GM23338 (cell line): ENCODE measurements around the gene TINAGL1. TPM values are rescaled to one million over a fixed set of nuclear protein-coding genes. Genes with fewer than 3 reads are reported as not detected.
A peak's percentile ranks its signal among the peaks of the same experiment; 100 is the strongest.

Experiments used
- EZH2 ChIP-seq: fragments of 200-600 bp; sonication (generic); IDR thresholded peaks from one replicate; pipeline ENCODE4 v1.8.0; 2017; ENCODE audit warnings: antibody characterized with exemption, mild to moderate bottlenecking, low read depth; ENCODE audit not compliant: unreplicated experiment
- NANOG ChIP-seq: IDR thresholded peaks from 2 replicates; pipeline ENCODE4 v1.6.1; 2016; ENCODE audit warnings: antibody characterized with exemption, borderline replicate concordance
- POLR2AphosphoS5 ChIP-seq: IDR thresholded peaks from 2 replicates; pipeline ENCODE4 v1.6.1; 2016; ENCODE audit warnings: antibody characterized with exemption, low read depth
- REST ChIP-seq: IDR thresholded peaks from one replicate; pipeline ENCODE4 v1.6.1; 2018; ENCODE audit warnings: antibody characterized with exemption; ENCODE audit not compliant: unreplicated experiment
- ZNF114 ChIP-seq: fragments of 250-450 bp; sonication (Bioruptor Pico); IDR thresholded peaks from 2 replicates; pipeline ENCODE4 v1.5.0; 2020; ENCODE audit warnings: mild to moderate bottlenecking, moderate library complexity
- ZNF331 ChIP-seq: fragments of 250-450 bp; sonication (Bioruptor Pico); IDR thresholded peaks from 2 replicates; pipeline ENCODE4 v1.5.0; 2020; ENCODE audit warnings: low read depth, mild to moderate bottlenecking, moderate library complexity
- polyA plus RNA-seq: library from polyadenylated mRNA; unstranded; fragments of >200 nt; fragmentation: Nextera tagmentation; extraction: Ambion mirVana; gene quantifications from 2 replicates; pipeline ENCODE4 v1.2.1, GENCODE V29; 2016
- total RNA-seq: library from RNA; depleted of rRNA; stranded (reverse); fragments of >200 nt; shearing (Covaris generic); gene quantifications from 2 replicates; pipeline ENCODE4 v1.2.3, GENCODE V29; 2014
- TF ChIP-seq, protein P1 (sequence below): fragments of 250-450 bp; sonication (Bioruptor Pico); IDR thresholded peaks from 2 replicates; pipeline ENCODE4 v1.5.0; 2020; ENCODE audit warnings: mild to moderate bottlenecking, moderate library complexity
- TF ChIP-seq, protein P2 (sequence below), 2 experiments: fragments of 200-600 bp in 1 of 2; sonication (generic) in 1 of 2; conservative IDR thresholded peaks; 2 replicates each; pipeline versions ENCODE4 v1.5.1 to v1.6.1; 2016 to 2017; ENCODE audit warnings: antibody characterized with exemption in 2 of 2, low read depth in 2 of 2, mild to moderate bottlenecking in 2 of 2, moderate library complexity in 1 of 2
- TF ChIP-seq, protein P3 (sequence below): IDR thresholded peaks from 2 replicates; pipeline ENCODE4 v1.6.1; 2016; ENCODE audit warnings: antibody characterized with exemption

The TINAGL1 gene
- total and polyA plus RNA-seq, 2 experiments from 2014 or later, result 6.8 to 15.8 TPM

- TF ChIP-seq, protein P1, sequence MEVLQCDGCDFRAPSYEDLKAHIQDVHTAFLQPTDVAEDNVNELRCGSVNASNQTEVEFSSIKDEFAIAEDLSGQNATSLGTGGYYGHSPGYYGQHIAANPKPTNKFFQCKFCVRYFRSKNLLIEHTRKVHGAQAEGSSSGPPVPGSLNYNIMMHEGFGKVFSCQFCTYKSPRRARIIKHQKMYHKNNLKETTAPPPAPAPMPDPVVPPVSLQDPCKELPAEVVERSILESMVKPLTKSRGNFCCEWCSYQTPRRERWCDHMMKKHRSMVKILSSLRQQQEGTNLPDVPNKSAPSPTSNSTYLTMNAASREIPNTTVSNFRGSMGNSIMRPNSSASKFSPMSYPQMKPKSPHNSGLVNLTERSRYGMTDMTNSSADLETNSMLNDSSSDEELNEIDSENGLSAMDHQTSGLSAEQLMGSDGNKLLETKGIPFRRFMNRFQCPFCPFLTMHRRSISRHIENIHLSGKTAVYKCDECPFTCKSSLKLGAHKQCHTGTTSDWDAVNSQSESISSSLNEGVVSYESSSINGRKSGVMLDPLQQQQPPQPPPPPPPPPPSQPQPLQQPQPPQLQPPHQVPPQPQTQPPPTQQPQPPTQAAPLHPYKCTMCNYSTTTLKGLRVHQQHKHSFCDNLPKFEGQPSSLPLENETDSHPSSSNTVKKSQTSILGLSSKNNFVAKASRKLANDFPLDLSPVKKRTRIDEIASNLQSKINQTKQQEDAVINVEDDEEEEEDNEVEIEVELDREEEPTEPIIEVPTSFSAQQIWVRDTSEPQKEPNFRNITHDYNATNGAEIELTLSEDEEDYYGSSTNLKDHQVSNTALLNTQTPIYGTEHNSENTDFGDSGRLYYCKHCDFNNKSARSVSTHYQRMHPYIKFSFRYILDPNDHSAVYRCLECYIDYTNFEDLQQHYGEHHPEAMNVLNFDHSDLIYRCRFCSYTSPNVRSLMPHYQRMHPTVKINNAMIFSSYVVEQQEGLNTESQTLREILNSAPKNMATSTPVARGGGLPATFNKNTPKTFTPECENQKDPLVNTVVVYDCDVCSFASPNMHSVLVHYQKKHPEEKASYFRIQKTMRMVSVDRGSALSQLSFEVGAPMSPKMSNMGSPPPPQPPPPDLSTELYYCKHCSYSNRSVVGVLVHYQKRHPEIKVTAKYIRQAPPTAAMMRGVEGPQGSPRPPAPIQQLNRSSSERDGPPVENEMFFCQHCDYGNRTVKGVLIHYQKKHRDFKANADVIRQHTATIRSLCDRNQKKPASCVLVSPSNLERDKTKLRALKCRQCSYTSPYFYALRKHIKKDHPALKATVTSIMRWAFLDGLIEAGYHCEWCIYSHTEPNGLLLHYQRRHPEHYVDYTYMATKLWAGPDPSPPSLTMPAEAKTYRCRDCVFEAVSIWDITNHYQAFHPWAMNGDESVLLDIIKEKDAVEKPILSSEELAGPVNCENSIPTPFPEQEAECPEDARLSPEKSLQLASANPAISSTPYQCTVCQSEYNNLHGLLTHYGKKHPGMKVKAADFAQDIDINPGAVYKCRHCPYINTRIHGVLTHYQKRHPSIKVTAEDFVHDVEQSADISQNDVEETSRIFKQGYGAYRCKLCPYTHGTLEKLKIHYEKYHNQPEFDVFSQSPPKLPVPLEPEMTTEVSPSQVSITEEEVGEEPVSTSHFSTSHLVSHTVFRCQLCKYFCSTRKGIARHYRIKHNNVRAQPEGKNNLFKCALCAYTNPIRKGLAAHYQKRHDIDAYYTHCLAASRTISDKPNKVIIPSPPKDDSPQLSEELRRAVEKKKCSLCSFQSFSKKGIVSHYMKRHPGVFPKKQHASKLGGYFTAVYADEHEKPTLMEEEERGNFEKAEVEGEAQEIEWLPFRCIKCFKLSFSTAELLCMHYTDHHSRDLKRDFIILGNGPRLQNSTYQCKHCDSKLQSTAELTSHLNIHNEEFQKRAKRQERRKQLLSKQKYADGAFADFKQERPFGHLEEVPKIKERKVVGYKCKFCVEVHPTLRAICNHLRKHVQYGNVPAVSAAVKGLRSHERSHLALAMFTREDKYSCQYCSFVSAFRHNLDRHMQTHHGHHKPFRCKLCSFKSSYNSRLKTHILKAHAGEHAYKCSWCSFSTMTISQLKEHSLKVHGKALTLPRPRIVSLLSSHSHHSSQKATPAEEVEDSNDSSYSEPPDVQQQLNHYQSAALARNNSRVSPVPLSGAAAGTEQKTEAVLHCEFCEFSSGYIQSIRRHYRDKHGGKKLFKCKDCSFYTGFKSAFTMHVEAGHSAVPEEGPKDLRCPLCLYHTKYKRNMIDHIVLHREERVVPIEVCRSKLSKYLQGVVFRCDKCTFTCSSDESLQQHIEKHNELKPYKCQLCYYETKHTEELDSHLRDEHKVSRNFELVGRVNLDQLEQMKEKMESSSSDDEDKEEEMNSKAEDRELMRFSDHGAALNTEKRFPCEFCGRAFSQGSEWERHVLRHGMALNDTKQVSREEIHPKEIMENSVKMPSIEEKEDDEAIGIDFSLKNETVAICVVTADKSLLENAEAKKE (CRISPR knock-in tag), result no peak
- no peak for TF ChIP-seq POLR2AphosphoS5
- TF ChIP-seq, protein P2, sequence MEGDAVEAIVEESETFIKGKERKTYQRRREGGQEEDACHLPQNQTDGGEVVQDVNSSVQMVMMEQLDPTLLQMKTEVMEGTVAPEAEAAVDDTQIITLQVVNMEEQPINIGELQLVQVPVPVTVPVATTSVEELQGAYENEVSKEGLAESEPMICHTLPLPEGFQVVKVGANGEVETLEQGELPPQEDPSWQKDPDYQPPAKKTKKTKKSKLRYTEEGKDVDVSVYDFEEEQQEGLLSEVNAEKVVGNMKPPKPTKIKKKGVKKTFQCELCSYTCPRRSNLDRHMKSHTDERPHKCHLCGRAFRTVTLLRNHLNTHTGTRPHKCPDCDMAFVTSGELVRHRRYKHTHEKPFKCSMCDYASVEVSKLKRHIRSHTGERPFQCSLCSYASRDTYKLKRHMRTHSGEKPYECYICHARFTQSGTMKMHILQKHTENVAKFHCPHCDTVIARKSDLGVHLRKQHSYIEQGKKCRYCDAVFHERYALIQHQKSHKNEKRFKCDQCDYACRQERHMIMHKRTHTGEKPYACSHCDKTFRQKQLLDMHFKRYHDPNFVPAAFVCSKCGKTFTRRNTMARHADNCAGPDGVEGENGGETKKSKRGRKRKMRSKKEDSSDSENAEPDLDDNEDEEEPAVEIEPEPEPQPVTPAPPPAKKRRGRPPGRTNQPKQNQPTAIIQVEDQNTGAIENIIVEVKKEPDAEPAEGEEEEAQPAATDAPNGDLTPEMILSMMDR (conservative IDR thresholded peaks at IDR 0.05; ENCODE audit: low read depth in 2 of 2), result peak; percentile 75 to 84
- no peak for TF ChIP-seq EZH2
- TF ChIP-seq, protein P3, sequence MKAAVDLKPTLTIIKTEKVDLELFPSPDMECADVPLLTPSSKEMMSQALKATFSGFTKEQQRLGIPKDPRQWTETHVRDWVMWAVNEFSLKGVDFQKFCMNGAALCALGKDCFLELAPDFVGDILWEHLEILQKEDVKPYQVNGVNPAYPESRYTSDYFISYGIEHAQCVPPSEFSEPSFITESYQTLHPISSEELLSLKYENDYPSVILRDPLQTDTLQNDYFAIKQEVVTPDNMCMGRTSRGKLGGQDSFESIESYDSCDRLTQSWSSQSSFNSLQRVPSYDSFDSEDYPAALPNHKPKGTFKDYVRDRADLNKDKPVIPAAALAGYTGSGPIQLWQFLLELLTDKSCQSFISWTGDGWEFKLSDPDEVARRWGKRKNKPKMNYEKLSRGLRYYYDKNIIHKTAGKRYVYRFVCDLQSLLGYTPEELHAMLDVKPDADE, result no peak
- TF ChIP-seq NANOG, result no peak
- TF ChIP-seq ZNF331, result no peak
- no peak for TF ChIP-seq REST
- TF ChIP-seq ZNF114 (CRISPR knock-in tag), result no peak
Observed at GRCh38 chr1:31587720-31588423, 11.6 kb downstream of the TINAGL1 start (continued).
